ENCODE results near the gene MCFD2. TPM values are rescaled to one million over a fixed set of nuclear protein-coding genes. Genes with fewer than 3 reads are reported as not detected.

Gene MCFD2
- total and polyA plus RNA-seq, 2 donors (not counting 1 experiment from before 2014, with no cell fraction given), result 31.6 to 53.3 TPM

DNA sequence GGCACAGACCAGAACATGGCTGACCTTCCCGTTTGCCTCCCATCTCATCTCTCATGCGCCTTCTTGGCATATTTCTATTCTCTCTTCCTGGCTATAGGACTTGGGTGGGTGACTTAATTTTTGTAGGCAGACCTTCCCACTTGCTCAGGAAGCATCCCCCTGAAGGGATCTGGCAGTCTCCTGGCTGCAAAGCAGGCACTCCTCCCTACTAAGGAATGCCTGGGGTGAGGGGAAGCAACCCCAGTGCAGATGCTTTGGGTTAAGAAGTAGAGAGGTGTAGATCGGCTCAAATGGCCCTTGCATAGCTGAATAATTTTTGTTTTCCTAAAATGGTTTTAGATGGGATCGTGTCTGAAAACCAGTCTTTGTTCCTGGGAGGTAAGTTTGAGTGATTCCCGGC is 17.6 kb downstream of the MCFD2 start:
- no peak for ATAC-seq (ENCODE audit: low read depth)
- H3K36me3 ChIP-seq (replicated peaks in 1 of 2; ENCODE audit: control extremely low read depth in 1 of 2, control insufficient read depth in 1 of 2, extremely low read depth in 1 of 2, insufficient read depth in 2 of 2, low read length in 1 of 2), result peaks cover 0 to 10% of the 10 kb centered on the region in 2 experiments
- no peak for DNase-seq
- Mint-ChIP-seq H3K9me3 (ENCODE audit: insufficient read depth) (no peaks in the 10 kb centered on the region), H3K4me1 (peaks cover 11% of the 10 kb centered on the region), H3K4me3 (no peak overlapping the region), H3K27me3 (no peaks in the 10 kb centered on the region), H3K27ac (no peak overlapping the region)
- no peak overlapping the region for H3K9ac ChIP-seq (ENCODE audit: low read length)
- H3K9me3 ChIP-seq (ENCODE audit: control extremely low read depth in 1 of 3, control insufficient read depth in 2 of 3, insufficient read depth in 1 of 3, low read length in 2 of 3), result no peaks in the 10 kb centered on the region
- H4K20me1 ChIP-seq (ENCODE audit: control insufficient read depth, insufficient read depth, low read length, poor library complexity, severe bottlenecking), result no peaks in the 10 kb centered on the region
- H3K27ac ChIP-seq (ENCODE audit: low read length in 2 of 2), result no peak overlapping the region
- CTCF ChIA-PET, result interaction anchor here (0.6 kb wide), 1 partner anchor 453 kb away, joined by 4 read pairs; no protein-coding TSS in a partner anchor
- no peak overlapping the region for H3K4me3 ChIP-seq (ENCODE audit: control extremely low read depth in 1 of 5, extremely low read depth in 1 of 5, insufficient read depth in 1 of 5, low read depth in 2 of 5, low read length in 4 of 5)
- POLR2A ChIA-PET, result no interaction called here
- H3K27me3 ChIP-seq (replicated peaks in 1 of 4; ENCODE audit: control extremely low read depth in 1 of 4, control insufficient read depth in 3 of 4, insufficient read depth in 4 of 4, low read length in 3 of 4), result no peaks in the 10 kb centered on the region
- intact Hi-C loops (cut with micrococcal nuclease), result no loop called here
- WGBS (ENCODE audit: insufficient coverage), result 87% methylated on average over 3 of the region's 5 CpGs
- H2AFZ ChIP-seq (ENCODE audit: insufficient read depth, low read depth, low read length, poor library complexity, severe bottlenecking), result no peak overlapping the region
- TF ChIP-seq, protein P1, sequence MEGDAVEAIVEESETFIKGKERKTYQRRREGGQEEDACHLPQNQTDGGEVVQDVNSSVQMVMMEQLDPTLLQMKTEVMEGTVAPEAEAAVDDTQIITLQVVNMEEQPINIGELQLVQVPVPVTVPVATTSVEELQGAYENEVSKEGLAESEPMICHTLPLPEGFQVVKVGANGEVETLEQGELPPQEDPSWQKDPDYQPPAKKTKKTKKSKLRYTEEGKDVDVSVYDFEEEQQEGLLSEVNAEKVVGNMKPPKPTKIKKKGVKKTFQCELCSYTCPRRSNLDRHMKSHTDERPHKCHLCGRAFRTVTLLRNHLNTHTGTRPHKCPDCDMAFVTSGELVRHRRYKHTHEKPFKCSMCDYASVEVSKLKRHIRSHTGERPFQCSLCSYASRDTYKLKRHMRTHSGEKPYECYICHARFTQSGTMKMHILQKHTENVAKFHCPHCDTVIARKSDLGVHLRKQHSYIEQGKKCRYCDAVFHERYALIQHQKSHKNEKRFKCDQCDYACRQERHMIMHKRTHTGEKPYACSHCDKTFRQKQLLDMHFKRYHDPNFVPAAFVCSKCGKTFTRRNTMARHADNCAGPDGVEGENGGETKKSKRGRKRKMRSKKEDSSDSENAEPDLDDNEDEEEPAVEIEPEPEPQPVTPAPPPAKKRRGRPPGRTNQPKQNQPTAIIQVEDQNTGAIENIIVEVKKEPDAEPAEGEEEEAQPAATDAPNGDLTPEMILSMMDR (IDR thresholded peaks at IDR 0.05), result no peak
- TF ChIP-seq EZH2 (IDR thresholded peaks at IDR 0.05; ENCODE audit: borderline replicate concordance, insufficient read depth, low read depth, low read length, poor library complexity, severe bottlenecking), result no peak
- H3K4me1 ChIP-seq (ENCODE audit: control insufficient read depth in 2 of 2, insufficient read depth in 2 of 2, low read length in 2 of 2), result peaks cover 6 to 8% of the 10 kb centered on the region in 2 donors
- H3K79me2 ChIP-seq (ENCODE audit: control insufficient read depth, insufficient read depth, low read length), result peaks cover 4% of the 10 kb centered on the region
- H3K4me2 ChIP-seq (replicated peaks; ENCODE audit: low read depth, low read length, poor library complexity, severe bottlenecking), result no peak overlapping the region

DNA sequence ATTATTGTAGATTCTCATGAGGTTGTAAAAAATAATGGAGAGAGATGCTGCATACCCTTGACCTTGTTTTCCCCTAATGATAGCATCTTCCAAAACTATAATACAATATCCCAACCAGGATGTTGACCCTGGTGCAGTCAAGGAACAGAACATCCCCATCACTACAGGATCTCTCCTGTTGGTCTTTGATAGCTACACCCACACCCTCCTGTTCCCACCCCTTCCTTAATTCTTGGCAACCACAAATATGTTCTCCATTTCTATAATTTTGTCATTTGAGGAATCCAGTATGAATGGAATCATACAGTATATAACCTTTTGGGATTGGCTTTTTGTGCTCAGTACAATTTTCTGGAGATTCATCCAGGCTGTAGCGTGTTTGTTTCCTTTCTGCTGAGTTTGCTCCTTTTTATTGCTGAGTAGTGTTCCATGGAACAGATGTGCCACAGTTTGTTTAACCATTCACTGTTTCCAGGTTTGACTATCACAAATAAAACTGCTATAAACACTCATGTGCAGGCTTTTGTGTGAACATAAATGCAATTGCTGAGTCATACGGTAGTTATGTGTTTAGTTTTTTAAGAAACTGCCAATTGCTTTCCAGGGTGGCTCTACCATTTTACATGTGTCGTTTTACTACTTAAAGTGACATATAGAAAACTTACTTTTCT is 22.2 kb downstream of the MCFD2 start:
- WGBS (ENCODE audit: insufficient coverage), result no CpG with 5 or more reads among the region's 3 CpGs

More for the DNA sequence above, 22.2 kb downstream of the MCFD2 start:
- intact Hi-C loops (cut with micrococcal nuclease), result no loop called here
- H3K4me3 ChIP-seq (ENCODE audit: control extremely low read depth in 1 of 5, extremely low read depth in 1 of 5, insufficient read depth in 1 of 5, low read depth in 2 of 5, low read length in 4 of 5), result no peak overlapping the region
- Mint-ChIP-seq H3K27ac (no peak overlapping the region), H3K4me3 (no peak overlapping the region), H3K4me1 (no peaks in the 10 kb centered on the region), H3K9me3 (ENCODE audit: insufficient read depth) (no peaks in the 10 kb centered on the region), H3K27me3 (no peaks in the 10 kb centered on the region)
- no peak overlapping the region for H3K4me2 ChIP-seq (replicated peaks; ENCODE audit: low read depth, low read length, poor library complexity, severe bottlenecking)
- TF ChIP-seq, protein P1 (IDR thresholded peaks at IDR 0.05), result no peak
- no peak for TF ChIP-seq EZH2 (IDR thresholded peaks at IDR 0.05; ENCODE audit: borderline replicate concordance, insufficient read depth, low read depth, low read length, poor library complexity, severe bottlenecking)
- POLR2A ChIA-PET, result no interaction called here
- no peak overlapping the region for H3K27ac ChIP-seq (ENCODE audit: low read length in 2 of 2)
- DNase-seq, result no peak
- H3K9ac ChIP-seq (ENCODE audit: low read length), result no peak overlapping the region
- no peaks in the 10 kb centered on the region for H3K9me3 ChIP-seq (ENCODE audit: control extremely low read depth in 1 of 3, control insufficient read depth in 2 of 3, insufficient read depth in 1 of 3, low read length in 2 of 3)
- CTCF ChIA-PET, result no interaction called here
- no peaks in the 10 kb centered on the region for H3K27me3 ChIP-seq (replicated peaks in 1 of 4; ENCODE audit: control extremely low read depth in 1 of 4, control insufficient read depth in 3 of 4, insufficient read depth in 4 of 4, low read length in 3 of 4)
- H4K20me1 ChIP-seq (ENCODE audit: control insufficient read depth, insufficient read depth, low read length, poor library complexity, severe bottlenecking), result no peaks in the 10 kb centered on the region
- no peaks in the 10 kb centered on the region for H3K4me1 ChIP-seq (ENCODE audit: control insufficient read depth in 2 of 2, insufficient read depth in 2 of 2, low read length in 2 of 2)
- ATAC-seq (ENCODE audit: low read depth), result no peak
- no peak overlapping the region for H2AFZ ChIP-seq (ENCODE audit: insufficient read depth, low read depth, low read length, poor library complexity, severe bottlenecking)
- no peaks in the 10 kb centered on the region for H3K79me2 ChIP-seq (ENCODE audit: control insufficient read depth, insufficient read depth, low read length)
- no peaks in the 10 kb centered on the region for H3K36me3 ChIP-seq (replicated peaks in 1 of 2; ENCODE audit: control extremely low read depth in 1 of 2, control insufficient read depth in 1 of 2, extremely low read depth in 1 of 2, insufficient read depth in 2 of 2, low read length in 1 of 2)

Data from B cell (primary cell).